ENCODE measurements around the gene UBE2L5.
"Not testable (repeated sequence)": the region's sequence is repeated elsewhere in the genome, so short reads cannot be mapped to it uniquely, and the experiment has no call there.

Gene UBE2L5

GRCh38 chr13:30438286-30438685 lies 16.0 kb downstream of the UBE2L5 start:
- DNase-seq (ENCODE audit: low read depth in 2 of 2), result no peak

- no peak for DNase-seq (ENCODE audit: low read depth in 2 of 2)
These were observed 18.8 kb downstream of the UBE2L5 start for GRCh38 chr13:30440910-30441703.

GRCh38 chr13:30442926-30443325 lies 20.6 kb downstream of the UBE2L5 start:
- no peak for DNase-seq (ENCODE audit: low read depth in 2 of 2)

GRCh38 chr13:30443491-30443890 lies 21.2 kb downstream of the UBE2L5 start:
- DNase-seq (ENCODE audit: low read depth in 2 of 2), result not testable (repeated sequence)

GRCh38 chr13:30443957-30444404 lies 21.7 kb downstream of the UBE2L5 start:
- no peak for DNase-seq (ENCODE audit: low read depth in 2 of 2)

GRCh38 chr13:30446126-30446500 lies 23.8 kb downstream of the UBE2L5 start:
- no peak for DNase-seq (ENCODE audit: low read depth in 2 of 2)

GRCh38 chr13:30448441-30448840 lies 26.1 kb downstream of the UBE2L5 start:
- no peak for DNase-seq (ENCODE audit: low read depth in 2 of 2)

- no peak for DNase-seq (ENCODE audit: low read depth in 2 of 2)
These were observed 27.8 kb downstream of the UBE2L5 start for GRCh38 chr13:30450066-30450465.

- DNase-seq (ENCODE audit: low read depth in 2 of 2), result not testable (repeated sequence)
These were observed 29.2 kb downstream of the UBE2L5 start for GRCh38 chr13:30451476-30451875.

- DNase-seq (ENCODE audit: low read depth in 2 of 2), result no peak
These were observed 31.4 kb downstream of the UBE2L5 start for GRCh38 chr13:30453727-30454126.

GRCh38 chr13:30454991-30455390 lies 32.7 kb downstream of the UBE2L5 start:
- DNase-seq (ENCODE audit: low read depth in 2 of 2), result no peak

GRCh38 chr13:30456290-30456689 lies 34.0 kb downstream of the UBE2L5 start:
- DNase-seq (ENCODE audit: low read depth in 2 of 2), result no peak

- DNase-seq (ENCODE audit: low read depth in 2 of 2), result no peak
These were observed 35.1 kb downstream of the UBE2L5 start for GRCh38 chr13:30457306-30457891.

GRCh38 chr13:30461279-30462066 lies 39.2 kb downstream of the UBE2L5 start:
- DNase-seq (ENCODE audit: low read depth in 2 of 2), result not testable (repeated sequence)

- DNase-seq (ENCODE audit: low read depth in 2 of 2), result peak; percentile 40 to 48
These were observed 41.6 kb downstream of the UBE2L5 start for GRCh38 chr13:30463787-30464495.

- peak; percentile 53 to 69 for DNase-seq (ENCODE audit: low read depth in 2 of 2)
These were observed 42.4 kb downstream of the UBE2L5 start for GRCh38 chr13:30464496-30465342.

GRCh38 chr13:30465343-30465592 lies 43.0 kb downstream of the UBE2L5 start:
- DNase-seq (ENCODE audit: low read depth in 2 of 2), result no peak

- peak; percentile 81 to 88 for DNase-seq (ENCODE audit: low read depth in 2 of 2)
These were observed 43.5 kb downstream of the UBE2L5 start, which contains the start of gene HMGB1 for GRCh38 chr13:30465593-30466357. Gene HMGB1, minus strand, starts transcription at chr13:30465936. Its CDS starts 2,256 bp downstream, at chr13:30463680.

- no peak for DNase-seq (ENCODE audit: low read depth in 2 of 2)
These were observed 44.0 kb downstream of the UBE2L5 start for GRCh38 chr13:30466358-30466714.

GRCh38 chr13:30466841-30467252 lies 44.6 kb downstream of the UBE2L5 start:
- no peak for DNase-seq (ENCODE audit: low read depth in 2 of 2)
